HG02981 (cell line): Measurements from ENCODE around the gene ASB2.

Experiments
- ATAC-seq: cut with Tn5 transposase; IDR thresholded peaks from one replicate; pipeline ENCODE4 v1.9.1; 2021; ENCODE audit warnings: mild to moderate bottlenecking, moderate library complexity; ENCODE audit not compliant: unreplicated experiment

ASB2 gene

GRCh38 chr14:93929657-93930056 lies 46.7 kb downstream of the ASB2 start:
- ATAC-seq: no peak

- ATAC-seq: no peak
Measured at GRCh38 chr14:93929048-93929535, 47.3 kb downstream of the ASB2 start.

GRCh38 chr14:93928184-93929047 lies 48.0 kb downstream of the ASB2 start:
- no peak for ATAC-seq

- ATAC-seq: no peak
Measured at GRCh38 chr14:93927800-93928145, 48.6 kb downstream of the ASB2 start.

- ATAC-seq: no peak
Measured at GRCh38 chr14:93926873-93927799, 49.2 kb downstream of the ASB2 start, which contains the start of gene FAM181A. FAM181A (plus strand) TSS chr14:93927344; CDS start chr14:93928286, 942 bp downstream.

- ATAC-seq: no peak
Measured at GRCh38 chr14:93926245-93926872, 50.0 kb downstream of the ASB2 start.

GRCh38 chr14:93925374-93925895 lies 50.9 kb downstream of the ASB2 start:
- ATAC-seq: no peak

GRCh38 chr14:93924592-93925355 lies 51.6 kb downstream of the ASB2 start:
- no peak for ATAC-seq

- ATAC-seq: no peak
Measured at GRCh38 chr14:93923626-93924025, 52.7 kb downstream of the ASB2 start.

GRCh38 chr14:93921001-93921806 lies 55.2 kb downstream of the ASB2 start:
- ATAC-seq: no peak

GRCh38 chr14:93917141-93917540 lies 59.2 kb downstream of the ASB2 start:
- ATAC-seq: no peak

GRCh38 chr14:93916498-93916897 lies 59.9 kb downstream of the ASB2 start:
- ATAC-seq: no peak

GRCh38 chr14:93915800-93916199 lies 60.6 kb downstream of the ASB2 start:
- ATAC-seq: no peak

GRCh38 chr14:93915070-93915705 lies 61.2 kb downstream of the ASB2 start:
- ATAC-seq: no peak

- no peak for ATAC-seq
Measured at GRCh38 chr14:93914278-93914677, 62.1 kb downstream of the ASB2 start.

- ATAC-seq: no peak
Measured at GRCh38 chr14:93912782-93913181, 63.6 kb downstream of the ASB2 start.

- ATAC-seq: no peak
Measured at GRCh38 chr14:93911975-93912615, 64.3 kb downstream of the ASB2 start.

- no peak for ATAC-seq
Measured at GRCh38 chr14:93909429-93910128, 66.8 kb downstream of the ASB2 start.
